ENCODE measurements around the gene SLC26A9.

Gene SLC26A9

DNA sequence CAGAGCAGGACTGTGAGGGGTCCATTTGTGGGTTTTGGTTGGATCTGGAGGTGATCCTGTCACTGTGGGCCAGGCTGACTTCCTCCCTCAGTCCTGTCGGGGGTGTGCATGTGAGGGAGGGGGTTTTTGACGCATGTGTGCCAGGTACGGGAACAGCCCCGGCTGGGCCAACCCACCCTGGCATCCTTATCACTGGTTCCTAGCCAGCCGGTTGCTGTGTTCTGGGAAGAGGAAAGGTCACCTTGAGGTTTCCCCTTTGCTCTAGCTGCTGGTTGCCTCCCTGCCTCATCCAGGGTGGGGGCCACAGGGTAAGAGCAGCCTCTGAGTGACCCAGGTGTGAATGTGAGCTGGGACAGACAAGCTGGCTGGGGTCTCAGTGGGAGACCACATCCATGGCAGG is 2.5 kb downstream of the SLC26A9 start:
- H3K27ac ChIP-seq (ENCODE audit: low read length) = no peak overlapping the region
- no peaks in the 10 kb centered on the region for H3K36me3 ChIP-seq (ENCODE audit: control insufficient read depth, low read depth, low read length)
- H3K4me3 ChIP-seq (ENCODE audit: low read length) = no peak overlapping the region
- H3K9me3 ChIP-seq (ENCODE audit: control insufficient read depth, low read depth, low read length) = no peaks in the 10 kb centered on the region
- H3K9ac ChIP-seq (ENCODE audit: low read length) = no peak overlapping the region
- peaks cover 19% of the 10 kb centered on the region for H3K4me1 ChIP-seq (ENCODE audit: control insufficient read depth, low read depth, low read length)
- H3K27me3 ChIP-seq (ENCODE audit: control insufficient read depth, insufficient read depth, low read length) = peaks cover 6% of the 10 kb centered on the region

DNA sequence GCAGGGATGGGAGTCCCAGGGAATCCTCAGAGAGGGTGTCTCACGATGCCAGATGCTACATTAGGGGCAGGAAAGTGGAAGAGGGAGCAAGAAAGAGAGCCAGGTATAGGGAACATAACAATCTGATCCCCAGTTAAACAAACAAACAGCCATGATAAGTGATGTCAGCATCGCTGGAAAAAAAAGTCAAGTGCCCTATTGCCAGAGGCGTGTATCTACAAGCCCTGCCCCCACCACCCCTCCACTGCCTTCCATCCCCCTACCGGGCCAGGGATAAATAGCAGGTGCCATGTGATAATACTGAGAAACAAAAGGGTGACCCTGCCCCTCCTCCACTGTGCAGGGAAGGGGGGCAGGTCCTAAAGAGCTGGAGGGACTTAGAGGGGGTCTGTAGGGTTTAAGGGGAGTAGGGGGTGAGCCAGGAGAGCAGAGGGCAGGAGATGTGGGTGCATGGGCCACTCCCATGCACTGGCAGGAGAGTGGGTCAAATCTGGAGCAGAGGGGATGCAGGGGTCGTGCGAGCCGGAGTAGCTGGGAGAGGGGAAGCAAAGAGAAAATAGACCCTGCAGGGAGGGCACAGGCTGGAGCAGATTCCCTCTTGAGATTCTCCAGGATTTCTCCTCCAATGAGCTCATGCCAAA is 3.4 kb downstream of the SLC26A9 start:
- no peaks in the 10 kb centered on the region for H3K36me3 ChIP-seq (ENCODE audit: control insufficient read depth, low read depth, low read length)
- peak overlapping the region; percentile 18 for H3K4me3 ChIP-seq (ENCODE audit: low read length)
- peaks cover 6% of the 10 kb centered on the region for H3K27me3 ChIP-seq (ENCODE audit: control insufficient read depth, insufficient read depth, low read length)
- H3K9me3 ChIP-seq (ENCODE audit: control insufficient read depth, low read depth, low read length) = no peaks in the 10 kb centered on the region
- peaks cover 19% of the 10 kb centered on the region for H3K4me1 ChIP-seq (ENCODE audit: control insufficient read depth, low read depth, low read length)
- no peak overlapping the region for H3K27ac ChIP-seq (ENCODE audit: low read length)
- no peak overlapping the region for H3K9ac ChIP-seq (ENCODE audit: low read length)

DNA sequence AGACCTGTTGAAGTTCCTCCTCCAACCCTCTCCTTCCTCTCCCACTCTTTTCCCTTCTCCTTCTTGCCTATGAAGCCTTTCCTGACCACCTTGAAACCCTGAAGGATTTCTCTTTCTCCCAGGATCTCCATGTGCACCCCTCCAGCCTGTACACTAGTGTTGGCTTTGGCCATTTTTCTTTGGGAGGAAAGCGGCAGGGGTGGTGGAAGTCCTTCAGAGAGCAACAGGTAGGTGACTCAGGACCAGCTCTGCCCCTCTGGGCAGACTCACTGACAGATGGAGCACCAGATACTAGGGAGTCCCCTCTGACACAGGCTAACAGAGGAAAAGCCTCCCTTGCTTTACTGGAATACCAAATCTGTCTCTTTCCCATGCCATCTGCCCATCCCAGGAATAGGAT is 4.6 kb downstream of the SLC26A9 start:
- Histone ChIP-seq H3K9ac (ENCODE audit: low read length) (no peak overlapping the region), H3K4me1 (ENCODE audit: control insufficient read depth, low read depth, low read length) (peaks cover 25% of the 10 kb centered on the region), H3K27ac (ENCODE audit: low read length) (no peak overlapping the region), H3K27me3 (ENCODE audit: control insufficient read depth, insufficient read depth, low read length) (peaks cover 6% of the 10 kb centered on the region), H3K36me3 (ENCODE audit: control insufficient read depth, low read depth, low read length) (no peaks in the 10 kb centered on the region), H3K4me3 (ENCODE audit: low read length) (no peak overlapping the region), H3K9me3 (ENCODE audit: control insufficient read depth, low read depth, low read length) (no peaks in the 10 kb centered on the region)

DNA sequence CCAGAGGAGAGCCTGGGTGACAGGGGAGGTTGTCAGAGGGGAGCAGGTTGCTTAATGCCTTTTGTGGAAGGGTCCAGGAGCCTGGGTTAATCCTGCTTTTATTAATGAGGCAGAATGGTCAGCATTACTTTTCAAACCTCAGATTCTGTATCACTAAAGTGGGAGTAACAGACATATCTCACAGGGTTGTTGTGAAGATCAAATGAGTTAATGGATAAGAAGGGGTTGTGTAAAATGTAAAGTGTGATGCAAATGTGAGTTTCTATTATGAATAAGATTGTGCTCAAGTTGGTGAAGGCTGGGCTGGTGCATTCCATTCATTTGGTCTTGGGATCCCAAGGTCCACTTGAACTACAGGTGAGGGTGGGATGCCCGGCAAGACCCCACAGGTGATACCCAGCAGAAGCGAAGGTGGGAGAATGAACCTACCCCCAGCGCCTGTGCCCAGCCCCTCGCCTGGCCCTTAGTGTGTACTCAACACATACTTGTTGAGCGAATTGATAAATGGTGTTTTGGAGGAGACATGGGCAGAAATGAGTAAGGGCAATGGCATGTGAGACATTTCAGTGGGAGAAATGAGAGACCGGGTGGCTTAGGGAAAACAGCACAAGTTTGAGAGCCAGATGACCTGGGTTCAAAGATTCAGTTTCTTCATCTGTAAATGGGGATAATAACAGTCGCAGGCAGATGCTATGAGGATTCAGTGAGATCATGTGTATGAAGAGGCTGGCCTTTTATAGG is 6.2 kb downstream of the SLC26A9 start:
- H3K4me1 ChIP-seq (ENCODE audit: control insufficient read depth, low read depth, low read length) = peaks cover 36% of the 10 kb centered on the region
- H3K9ac ChIP-seq (ENCODE audit: low read length) = no peak overlapping the region
- no peak overlapping the region for H3K4me3 ChIP-seq (ENCODE audit: low read length)
- no peaks in the 10 kb centered on the region for H3K36me3 ChIP-seq (ENCODE audit: control insufficient read depth, low read depth, low read length)
- no peak overlapping the region for H3K27ac ChIP-seq (ENCODE audit: low read length)
- no peaks in the 10 kb centered on the region for H3K9me3 ChIP-seq (ENCODE audit: control insufficient read depth, low read depth, low read length)
- H3K27me3 ChIP-seq (ENCODE audit: control insufficient read depth, insufficient read depth, low read length) = peaks cover 6% of the 10 kb centered on the region

DNA sequence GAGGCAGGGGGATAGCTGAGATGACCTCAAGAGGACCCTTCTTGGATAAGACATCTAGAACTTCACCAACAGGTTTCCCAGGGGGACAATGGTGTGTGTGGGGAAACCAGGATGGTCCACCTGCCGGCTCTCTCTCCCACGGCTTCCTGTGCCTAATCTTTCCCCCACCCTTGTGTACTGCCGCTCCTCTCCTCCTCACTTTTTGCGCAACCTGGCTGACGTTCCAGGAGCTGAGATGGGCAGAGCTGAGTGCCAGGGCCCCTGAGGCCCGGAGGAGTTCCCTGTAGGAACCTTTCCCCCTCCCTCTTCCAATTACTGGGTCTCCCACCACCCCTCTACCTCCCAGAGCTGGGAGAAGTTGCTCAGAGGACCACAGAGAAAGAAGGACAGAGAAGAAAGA is 6.9 kb downstream of the SLC26A9 start:
- Histone ChIP-seq H3K4me1 (ENCODE audit: control insufficient read depth, low read depth, low read length) (peaks cover 36% of the 10 kb centered on the region), H3K9ac (ENCODE audit: low read length) (no peak overlapping the region), H3K9me3 (ENCODE audit: control insufficient read depth, low read depth, low read length) (no peaks in the 10 kb centered on the region), H3K27ac (ENCODE audit: low read length) (no peak overlapping the region), H3K4me3 (ENCODE audit: low read length) (no peak overlapping the region), H3K36me3 (ENCODE audit: control insufficient read depth, low read depth, low read length) (no peaks in the 10 kb centered on the region), H3K27me3 (ENCODE audit: control insufficient read depth, insufficient read depth, low read length) (peaks cover 6% of the 10 kb centered on the region)

DNA sequence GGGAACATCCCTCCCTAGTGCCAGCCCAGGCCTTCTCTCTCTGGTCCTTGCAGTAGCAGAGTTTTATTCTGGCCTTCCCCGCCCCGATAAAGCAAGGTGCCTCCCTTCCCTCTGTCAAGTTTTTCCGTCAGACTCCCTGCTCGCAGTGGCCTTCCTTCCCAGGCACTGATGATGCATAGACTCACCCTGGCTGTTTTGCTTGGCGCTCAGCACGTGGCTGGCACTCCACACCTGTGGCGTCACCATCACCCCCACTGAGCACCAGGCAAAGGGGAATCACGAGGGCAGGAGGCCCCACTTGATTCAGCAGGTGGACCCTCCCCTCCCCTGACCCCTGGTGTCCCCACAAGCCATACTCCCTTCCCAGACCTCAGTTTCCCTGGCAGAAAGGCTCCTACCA is 7.4 kb downstream of the SLC26A9 start:
- peaks cover 36% of the 10 kb centered on the region for H3K4me1 ChIP-seq (ENCODE audit: control insufficient read depth, low read depth, low read length)
- no peaks in the 10 kb centered on the region for H3K36me3 ChIP-seq (ENCODE audit: control insufficient read depth, low read depth, low read length)
- no peak overlapping the region for H3K27ac ChIP-seq (ENCODE audit: low read length)
- no peak overlapping the region for H3K9ac ChIP-seq (ENCODE audit: low read length)
- H3K4me3 ChIP-seq (ENCODE audit: low read length) = no peak overlapping the region
- H3K9me3 ChIP-seq (ENCODE audit: control insufficient read depth, low read depth, low read length) = no peaks in the 10 kb centered on the region
- peaks cover 6% of the 10 kb centered on the region for H3K27me3 ChIP-seq (ENCODE audit: control insufficient read depth, insufficient read depth, low read length)

DNA sequence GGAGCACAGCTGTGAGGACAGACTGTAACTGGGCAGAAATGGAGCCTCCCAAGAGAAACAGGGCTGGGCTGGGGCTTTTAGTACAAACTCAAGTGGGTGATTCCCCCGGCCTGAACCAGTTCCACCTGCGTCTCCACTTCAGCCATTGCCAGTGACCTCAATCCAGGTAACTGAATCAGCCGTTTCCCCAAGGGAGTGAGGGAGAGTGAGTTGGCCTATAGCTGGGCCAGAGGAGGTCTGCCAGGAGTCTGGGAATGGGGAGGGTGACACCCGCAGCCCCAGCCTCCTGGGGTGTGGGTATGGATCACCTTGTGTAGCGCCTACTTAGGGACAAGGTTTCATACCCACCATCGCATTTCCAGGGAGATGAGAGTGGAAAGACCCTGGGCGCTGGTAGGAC is 8.5 kb downstream of the SLC26A9 start:
- no peak overlapping the region for H3K9ac ChIP-seq (ENCODE audit: low read length)
- H3K36me3 ChIP-seq (ENCODE audit: control insufficient read depth, low read depth, low read length) = no peaks in the 10 kb centered on the region
- peaks cover 6% of the 10 kb centered on the region for H3K27me3 ChIP-seq (ENCODE audit: control insufficient read depth, insufficient read depth, low read length)
- no peaks in the 10 kb centered on the region for H3K9me3 ChIP-seq (ENCODE audit: control insufficient read depth, low read depth, low read length)
- no peak overlapping the region for H3K4me3 ChIP-seq (ENCODE audit: low read length)
- H3K4me1 ChIP-seq (ENCODE audit: control insufficient read depth, low read depth, low read length) = peaks cover 25% of the 10 kb centered on the region
- H3K27ac ChIP-seq (ENCODE audit: low read length) = no peak overlapping the region

DNA sequence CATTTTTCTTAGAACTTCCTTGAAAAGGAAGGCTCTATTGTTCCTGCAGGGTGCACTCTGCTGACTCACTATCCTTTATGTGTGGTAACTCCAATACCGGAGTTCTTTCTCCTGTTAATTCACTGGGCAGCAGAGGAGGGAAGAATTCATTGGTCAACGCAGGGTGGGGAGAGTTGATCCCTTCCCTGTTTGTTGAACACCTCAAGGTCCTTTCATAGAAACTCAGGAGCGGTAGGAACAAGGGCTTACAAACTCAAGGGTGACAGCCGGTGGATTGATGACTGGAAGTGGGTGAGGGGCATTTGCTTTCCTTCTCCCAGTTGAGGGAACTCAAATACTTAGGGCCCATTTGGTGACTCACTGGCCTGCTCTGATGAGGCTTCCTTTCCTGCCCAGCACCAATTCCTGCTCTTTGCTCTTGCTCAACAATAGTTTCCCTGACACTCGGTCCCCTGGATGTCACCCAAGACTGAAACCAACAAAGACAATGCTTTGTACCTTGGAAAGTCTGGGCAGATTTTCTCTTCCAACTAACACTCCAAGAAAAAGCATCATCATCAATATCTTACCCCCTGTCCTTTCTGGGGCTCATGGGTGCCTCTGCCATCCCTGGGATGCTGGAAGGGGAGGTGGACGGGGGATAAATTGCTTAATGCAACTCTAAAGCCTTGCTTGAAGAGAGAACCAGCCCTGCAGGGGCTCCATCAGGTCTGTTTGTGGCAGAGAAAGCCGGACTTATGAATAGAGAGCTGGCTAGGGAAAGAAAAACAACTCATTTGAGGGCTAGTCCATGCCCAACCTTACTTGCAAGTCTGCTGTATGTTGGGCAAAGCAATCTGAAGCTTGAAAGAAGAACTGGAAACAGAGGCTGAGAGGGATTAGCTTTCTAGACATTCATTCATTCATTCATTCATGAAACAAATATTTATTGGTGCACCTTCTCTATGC is 9.3 kb downstream of the SLC26A9 start:
- Histone ChIP-seq H3K9ac (ENCODE audit: low read length) (no peak overlapping the region), H3K27ac (ENCODE audit: low read length) (no peak overlapping the region), H3K36me3 (ENCODE audit: control insufficient read depth, low read depth, low read length) (no peaks in the 10 kb centered on the region), H3K9me3 (ENCODE audit: control insufficient read depth, low read depth, low read length) (no peaks in the 10 kb centered on the region), H3K4me1 (ENCODE audit: control insufficient read depth, low read depth, low read length) (peaks cover 17% of the 10 kb centered on the region), H3K27me3 (ENCODE audit: control insufficient read depth, insufficient read depth, low read length) (peaks cover 6% of the 10 kb centered on the region), H3K4me3 (ENCODE audit: low read length) (no peak overlapping the region)

DNA sequence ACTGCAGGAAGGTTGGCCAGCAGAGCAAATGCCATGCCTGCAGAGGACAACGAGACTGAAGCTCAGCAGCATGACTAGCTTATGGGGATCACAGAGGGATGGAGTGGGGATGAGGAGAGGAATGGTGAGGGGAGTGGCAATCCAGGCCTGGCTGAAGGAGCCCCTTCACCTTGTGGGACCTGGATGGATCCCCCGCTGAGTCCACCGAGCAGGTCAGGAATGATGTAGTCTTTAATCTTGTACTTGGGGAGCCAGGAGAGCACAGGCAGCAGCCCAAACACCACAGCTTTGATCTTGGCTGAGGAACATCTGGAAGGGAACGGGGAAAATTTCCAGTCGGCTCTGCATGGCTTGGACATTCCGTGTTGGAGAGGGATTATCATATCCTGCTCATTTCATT is 10.5 kb downstream of the SLC26A9 start:
- H3K9ac ChIP-seq (ENCODE audit: low read length) = no peak overlapping the region
- H3K4me3 ChIP-seq (ENCODE audit: low read length) = no peak overlapping the region
- H3K27me3 ChIP-seq (ENCODE audit: control insufficient read depth, insufficient read depth, low read length) = no peaks in the 10 kb centered on the region
- no peaks in the 10 kb centered on the region for H3K36me3 ChIP-seq (ENCODE audit: control insufficient read depth, low read depth, low read length)
- H3K4me1 ChIP-seq (ENCODE audit: control insufficient read depth, low read depth, low read length) = peaks cover 17% of the 10 kb centered on the region
- H3K27ac ChIP-seq (ENCODE audit: low read length) = no peak overlapping the region
- no peaks in the 10 kb centered on the region for H3K9me3 ChIP-seq (ENCODE audit: control insufficient read depth, low read depth, low read length)

DNA sequence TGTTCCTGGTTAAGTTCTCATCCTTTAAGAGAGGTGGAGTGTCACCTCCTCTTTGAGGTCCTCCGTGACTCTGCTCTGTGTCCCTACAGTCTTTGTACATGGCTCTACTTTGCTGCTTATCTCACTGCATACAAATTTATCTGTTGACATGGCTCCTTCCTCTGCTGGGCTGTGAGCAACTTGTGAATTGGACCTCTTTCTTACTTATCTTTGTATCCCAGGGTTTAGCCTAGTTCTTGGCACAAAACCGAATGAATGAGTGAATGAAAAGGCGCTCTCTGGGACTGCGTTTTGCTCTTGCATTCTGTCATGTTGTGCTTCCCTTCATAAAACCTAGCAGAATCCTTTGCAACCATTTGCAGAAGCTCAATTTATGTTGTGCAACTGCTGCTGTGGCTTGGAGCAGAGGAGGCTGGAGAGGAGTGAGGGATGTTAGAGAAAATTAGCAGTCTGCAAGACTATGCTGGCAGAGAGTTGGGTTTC is 12.4 kb downstream of the SLC26A9 start:
- Histone ChIP-seq H3K4me3 (ENCODE audit: low read length) (no peak overlapping the region), H3K9me3 (ENCODE audit: control insufficient read depth, low read depth, low read length) (no peaks in the 10 kb centered on the region), H3K9ac (ENCODE audit: low read length) (no peak overlapping the region), H3K4me1 (ENCODE audit: control insufficient read depth, low read depth, low read length) (peaks cover 19% of the 10 kb centered on the region), H3K27me3 (ENCODE audit: control insufficient read depth, insufficient read depth, low read length) (no peaks in the 10 kb centered on the region), H3K36me3 (ENCODE audit: control insufficient read depth, low read depth, low read length) (no peaks in the 10 kb centered on the region), H3K27ac (ENCODE audit: low read length) (no peak overlapping the region)

DNA sequence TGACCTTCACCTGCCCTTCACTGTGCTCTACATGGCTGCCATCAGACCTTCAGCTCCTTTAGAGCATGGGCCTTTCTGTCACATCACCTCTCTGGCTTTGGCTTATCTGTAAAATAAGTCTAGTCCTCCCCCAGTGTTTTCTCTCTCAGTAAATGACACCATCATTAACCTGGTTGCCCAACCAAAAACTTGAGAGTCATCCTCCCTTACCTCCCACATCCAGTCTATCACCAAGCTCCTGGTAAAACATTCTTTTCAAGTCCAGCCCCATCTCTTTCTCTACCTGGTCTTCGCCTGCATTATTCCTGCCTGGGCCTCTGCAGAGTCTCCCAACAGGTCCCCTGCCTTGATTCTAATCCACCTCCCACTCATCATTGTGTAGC is 13.1 kb downstream of the SLC26A9 start:
- H3K27ac ChIP-seq (ENCODE audit: low read length) = no peak overlapping the region
- H3K36me3 ChIP-seq (ENCODE audit: control insufficient read depth, low read depth, low read length) = no peaks in the 10 kb centered on the region
- no peak overlapping the region for H3K9ac ChIP-seq (ENCODE audit: low read length)
- H3K4me1 ChIP-seq (ENCODE audit: control insufficient read depth, low read depth, low read length) = peaks cover 24% of the 10 kb centered on the region
- H3K4me3 ChIP-seq (ENCODE audit: low read length) = no peak overlapping the region
- no peaks in the 10 kb centered on the region for H3K9me3 ChIP-seq (ENCODE audit: control insufficient read depth, low read depth, low read length)
- H3K27me3 ChIP-seq (ENCODE audit: control insufficient read depth, insufficient read depth, low read length) = no peaks in the 10 kb centered on the region

All from iPS-18a (cell line).